A549 treated with GW870086 at 1 μM for 4 hours (cell line): Measurements from ENCODE around the gene DNM2. TPM values are rescaled to one million over a fixed set of nuclear protein-coding genes. Genes with fewer than 3 reads are reported as not detected.

ENCODE experiments used
- total RNA-seq: library from RNA; stranded (reverse); fragments of 200-300 nt; extraction: Qiagen RNA extraction; gene quantifications from 5 replicates; pipeline ENCODE4 v1.2.3, GENCODE V29; 2022; ENCODE audit warnings: low read depth

Gene DNM2
- 48.3 to 58.4 TPM (median 54.1 TPM) in 5 replicates for total RNA-seq

DNA sequence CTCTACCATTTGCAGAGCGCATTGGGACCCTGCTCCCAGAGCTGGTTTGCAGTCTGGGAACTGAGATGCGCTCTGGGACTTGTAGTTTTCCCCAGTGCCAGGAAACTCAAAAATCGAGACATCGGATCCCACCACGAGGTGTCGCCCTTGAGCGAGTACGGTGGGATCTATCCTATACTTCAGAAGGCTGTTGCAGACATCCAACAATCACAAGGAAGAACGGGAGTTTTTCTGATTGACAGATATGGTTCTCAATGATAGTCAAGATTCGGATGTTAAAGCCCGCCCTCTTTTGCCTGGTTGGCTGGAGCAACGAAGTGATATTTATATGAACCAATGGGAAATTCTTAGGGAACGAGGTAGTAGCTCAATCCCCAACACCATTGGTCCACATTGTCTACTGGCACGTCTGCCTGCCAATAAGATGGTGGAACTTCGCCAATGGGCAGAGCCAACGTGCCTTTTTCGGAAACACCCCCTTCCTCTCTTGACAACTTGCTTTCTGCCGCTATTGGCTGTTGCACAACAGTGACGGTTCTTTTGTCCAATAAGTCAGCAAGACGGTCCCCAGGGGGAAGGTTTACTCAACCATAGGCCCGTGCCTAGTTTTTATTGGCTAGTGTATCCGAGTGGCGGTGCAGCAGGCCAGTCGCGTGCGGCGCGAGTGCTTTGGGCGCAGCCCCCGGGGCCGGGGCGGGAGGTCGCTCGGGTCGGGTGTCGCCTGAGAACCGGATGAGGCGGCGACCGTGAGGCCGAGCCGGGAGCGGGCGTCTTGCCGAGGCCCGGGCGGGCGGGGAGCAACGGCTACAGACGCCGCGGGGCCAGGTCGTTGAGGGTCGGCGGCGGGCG lies at the start of gene DNM2:
Gene DNM2, plus strand, starts transcription at position 724 of the 849 bp plus-strand sequence. CDS start 164 bp downstream, outside the sequence.

DNA sequence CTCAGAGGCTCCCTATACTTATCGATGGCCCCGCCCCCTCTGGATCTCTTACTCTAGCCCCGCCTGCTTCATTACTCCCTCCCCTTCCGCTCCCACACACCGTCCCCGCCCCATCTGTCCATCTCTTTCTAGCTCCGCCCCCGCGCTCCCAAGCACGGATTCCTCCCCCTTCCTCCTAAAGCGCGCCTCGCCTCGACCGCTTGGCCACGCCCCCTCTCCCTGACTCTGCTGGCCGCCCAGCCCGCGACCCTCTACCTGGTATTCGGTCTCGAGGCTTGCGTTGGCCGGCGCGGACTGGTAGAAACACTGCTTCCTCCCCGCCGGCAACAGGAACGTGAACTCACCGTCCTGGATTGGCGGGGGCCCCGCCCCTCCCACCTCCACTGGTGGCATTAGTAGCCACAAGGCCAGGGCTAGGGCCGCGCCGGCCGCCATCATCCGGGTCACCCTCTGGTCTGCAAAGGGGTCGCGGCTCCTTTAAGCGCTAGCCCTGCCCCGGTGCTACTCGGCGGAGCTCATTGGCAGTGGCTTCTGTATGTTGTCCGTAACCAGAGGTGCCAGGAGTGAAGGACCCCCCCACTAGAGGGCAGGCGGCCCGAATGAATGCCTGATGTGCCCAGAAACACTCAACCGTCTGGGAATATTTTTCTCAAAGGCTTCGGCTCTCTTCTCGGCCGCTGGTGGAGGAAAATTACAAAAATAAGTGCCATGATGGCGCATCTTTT lies 118.0 kb downstream of the DNM2 start, which contains the start of gene TMED1:
Gene TMED1, minus strand, starts transcription at position 459 of the 725 bp plus-strand sequence. Its CDS starts 21 bp downstream, at position 438.

DNA sequence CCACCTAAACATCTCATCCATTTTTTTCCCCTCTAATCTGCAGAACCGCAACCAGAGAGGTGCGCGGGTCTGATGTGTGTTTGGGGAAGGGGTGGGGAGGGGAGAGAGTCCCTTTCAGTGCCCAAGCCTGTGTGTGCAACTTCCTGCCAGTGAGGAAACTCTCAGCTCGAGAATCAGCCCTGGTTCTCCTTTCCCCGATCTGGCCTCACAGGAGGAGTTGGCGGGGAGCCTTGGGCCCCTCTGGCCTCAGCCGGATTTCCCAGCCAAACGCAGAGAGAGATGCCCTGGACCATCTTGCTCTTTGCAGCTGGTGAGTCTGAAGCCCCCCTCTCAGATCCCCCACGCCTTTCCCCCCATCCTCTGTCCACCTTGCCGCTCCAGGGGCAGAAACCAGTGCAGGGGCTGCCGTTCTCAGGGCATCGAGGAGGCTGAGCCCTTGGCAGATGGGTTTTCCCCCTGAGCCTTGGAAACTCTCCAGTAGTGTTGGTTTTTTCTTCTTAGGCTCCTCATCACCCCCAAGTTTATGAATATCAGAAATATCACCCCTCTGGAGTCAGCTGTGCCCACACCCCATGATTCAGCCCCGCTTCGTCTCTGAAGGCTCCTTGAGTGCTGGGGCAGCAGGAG lies 130.5 kb downstream of the DNM2 start, which contains the start of gene C19orf38:
Gene C19orf38, plus strand, starts transcription at position 186 of the 627 bp plus-strand sequence. Its CDS starts 94 bp downstream, at position 280.

GRCh38 chr19:10870955-10871603 lies 153.2 kb downstream of the DNM2 start, which contains the start of gene CARM1:
TSS of gene CARM1 (plus strand) at chr19:10871553. CDS start at chr19:10871703, 150 bp downstream.

Other genes starting within 250 kb of the DNM2 start
- gene KEAP1, start 214.7 kb upstream of the DNM2 start, total RNA-seq = 46.6 to 65.5 TPM (median 53.7 TPM) in 5 replicates
- gene S1PR5, start 200.6 kb upstream of the DNM2 start, total RNA-seq = 1.2 to 2.2 TPM (median 1.9 TPM) in 5 replicates
- 17.8 to 22.8 TPM (median 21.7 TPM) in 5 replicates for gene ATG4D, start 174.2 kb upstream of the DNM2 start, total RNA-seq
- 15.1 to 18.0 TPM (median 15.7 TPM) in 5 replicates for gene KRI1, start 152.1 kb upstream of the DNM2 start, total RNA-seq
- gene CDKN2D, start 149.1 kb upstream of the DNM2 start, total RNA-seq = 4.0 to 6.5 TPM (median 6.0 TPM) in 5 replicates
- gene AP1M2, start 130.8 kb upstream of the DNM2 start, total RNA-seq = 27.4 to 60.1 TPM (median 42.0 TPM) in 5 replicates
- 6.1 to 9.3 TPM (median 7.4 TPM) in 5 replicates for gene SLC44A2, start 92.5 kb upstream of the DNM2 start, total RNA-seq
- gene ILF3, start 63.7 kb upstream of the DNM2 start, total RNA-seq = 140 to 173 TPM (median 160 TPM) in 5 replicates
- gene QTRT1, start 16.6 kb upstream of the DNM2 start, total RNA-seq = 30.1 to 34.3 TPM (median 31.2 TPM) in 5 replicates
- 23.4 to 30.0 TPM (median 29.4 TPM) in 5 replicates for gene TMED1, start 118.1 kb downstream of the DNM2 start, total RNA-seq
- gene C19orf38, start 130.3 kb downstream of the DNM2 start, total RNA-seq = 0.21 to 0.23 TPM in 2 of 5 replicates, not detected in the others
- 36.4 to 50.1 TPM (median 47.1 TPM) in 5 replicates for gene CARM1, start 153.5 kb downstream of the DNM2 start, total RNA-seq
- 16.3 to 22.0 TPM (median 19.2 TPM) in 5 replicates for gene YIPF2, start 210.6 kb downstream of the DNM2 start, total RNA-seq
- gene TIMM29, start 210.7 kb downstream of the DNM2 start, total RNA-seq = 12.7 to 19.1 TPM (median 18.4 TPM) in 5 replicates
- gene SMARCA4, start 243.0 kb downstream of the DNM2 start, total RNA-seq = 7.1 to 11.0 TPM (median 8.5 TPM) in 5 replicates